Activated naive CD4-positive, alpha-beta T cell treated with anti-CD3 and anti-CD28 coated beads, Interleukin-2, amount 50 U/mL, for 72 hours (primary cell): ENCODE measurements around the gene HEPHL1. TPM values are rescaled to one million over a fixed set of nuclear protein-coding genes. Genes with fewer than 3 reads are reported as not detected.

Source experiments
- ATAC-seq, 2 donors: fragments of 150-1000 bp; cut with Tn5 transposase; 2 replicates each; pipeline ENCODE4 v1.10.0; 2021; ENCODE audit warnings: mild to moderate bottlenecking in 2 of 2, moderate library complexity in 2 of 2
- DNase-seq, 2 donors: peaks; one replicate each; pipeline ENCODE4 v3.0.0; 2021 to 2022; ENCODE audit warnings: low spot score in 2 of 2
- H3K27ac Mint-ChIP-seq, 2 donors: one replicate each; pipeline ENCODE4 v1.8.0; 2022; ENCODE audit warnings: mild to moderate bottlenecking in 2 of 2, mixed read lengths in 2 of 2
- H3K36me3 Mint-ChIP-seq, 2 donors: one replicate each; pipeline ENCODE4 v1.8.0; 2022; ENCODE audit warnings: mixed read lengths in 2 of 2
- H3K9me3 Mint-ChIP-seq, 2 donors: one replicate each; pipeline ENCODE4 v1.8.0; 2022; ENCODE audit warnings: mixed read lengths in 2 of 2
- total RNA-seq, 2 donors: library from RNA; stranded (reverse); gene quantifications; one replicate each; pipeline ENCODE4 v1.2.3, GENCODE V29; 2022

Gene HEPHL1
- total RNA-seq, 2 donors from 2014 or later: not detected

- no peaks in the 10 kb centered on the region for H3K36me3 Mint-ChIP-seq
- peaks cover 0 to 3% of the 10 kb centered on the region in 2 donors for H3K9me3 Mint-ChIP-seq
- ATAC-seq (no peak), DNase-seq (no peak)
- H3K27ac Mint-ChIP-seq: no peak overlapping the region
Observed at GRCh38 chr11:94048032-94048709, 27.0 kb downstream of the HEPHL1 start.

GRCh38 chr11:94049351-94049750 lies 28.2 kb downstream of the HEPHL1 start:
- DNase-seq (no peak), ATAC-seq (no peak)
- H3K9me3 Mint-ChIP-seq: peaks cover 0 to 3% of the 10 kb centered on the region in 2 donors
- no peak overlapping the region for H3K27ac Mint-ChIP-seq
- no peaks in the 10 kb centered on the region for H3K36me3 Mint-ChIP-seq

GRCh38 chr11:94058630-94059029 lies 37.5 kb downstream of the HEPHL1 start:
- ATAC-seq: no peak
- no peak overlapping the region for H3K27ac Mint-ChIP-seq

GRCh38 chr11:94059065-94059464 lies 37.9 kb downstream of the HEPHL1 start:
- Mint-ChIP-seq H3K9me3 (no peaks in the 10 kb centered on the region), H3K36me3 (no peaks in the 10 kb centered on the region), H3K27ac (no peak overlapping the region)
- no peak for DNase-seq
- no peak for ATAC-seq

More at GRCh38 chr11:94058630-94059029, 37.5 kb downstream of the HEPHL1 start:
- H3K36me3 Mint-ChIP-seq: no peaks in the 10 kb centered on the region
- DNase-seq: no peak
- no peaks in the 10 kb centered on the region for H3K9me3 Mint-ChIP-seq

GRCh38 chr11:94060401-94060800 lies 39.2 kb downstream of the HEPHL1 start:
- Mint-ChIP-seq H3K36me3 (no peaks in the 10 kb centered on the region), H3K9me3 (no peaks in the 10 kb centered on the region), H3K27ac (no peak overlapping the region)
- DNase-seq (no peak), ATAC-seq (no peak)

DNA sequence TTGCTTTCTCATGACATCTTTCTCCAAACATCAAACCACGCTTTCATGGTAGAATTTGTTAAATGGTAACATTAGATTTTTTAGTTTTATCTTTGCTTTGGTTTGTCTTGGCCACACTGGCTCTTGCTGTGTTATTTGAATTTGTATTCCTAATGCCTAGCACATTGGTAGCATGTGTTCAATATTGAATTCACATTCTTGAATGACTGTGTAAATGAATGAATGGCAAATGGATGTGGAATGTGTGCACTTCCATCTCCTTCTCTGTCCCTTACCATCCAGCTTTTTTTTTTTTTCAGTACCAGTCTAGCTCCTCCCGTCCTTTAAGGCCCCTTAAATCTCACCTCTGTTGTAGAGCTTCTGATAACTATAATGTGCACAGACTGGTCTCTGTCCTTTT lies 41.2 kb downstream of the HEPHL1 start:
- Mint-ChIP-seq H3K27ac (no peak overlapping the region), H3K36me3 (no peaks in the 10 kb centered on the region), H3K9me3 (no peaks in the 10 kb centered on the region)
- ATAC-seq (no peak), DNase-seq (no peak)

GRCh38 chr11:94066901-94067429 lies 45.8 kb downstream of the HEPHL1 start:
- Mint-ChIP-seq H3K36me3 (no peaks in the 10 kb centered on the region), H3K27ac (no peak overlapping the region), H3K9me3 (no peaks in the 10 kb centered on the region)
- ATAC-seq: no peak
- DNase-seq: no peak

- ATAC-seq: no peak
- Mint-ChIP-seq H3K9me3 (no peaks in the 10 kb centered on the region), H3K36me3 (no peaks in the 10 kb centered on the region), H3K27ac (no peak overlapping the region)
- DNase-seq: no peak
Observed at GRCh38 chr11:94068764-94069163, 47.6 kb downstream of the HEPHL1 start.

GRCh38 chr11:94077552-94078293 lies 56.6 kb downstream of the HEPHL1 start:
- H3K36me3 Mint-ChIP-seq: no peaks in the 10 kb centered on the region
- H3K9me3 Mint-ChIP-seq: no peaks in the 10 kb centered on the region
- DNase-seq (no peak), ATAC-seq (no peak)
- no peak overlapping the region for H3K27ac Mint-ChIP-seq

DNA sequence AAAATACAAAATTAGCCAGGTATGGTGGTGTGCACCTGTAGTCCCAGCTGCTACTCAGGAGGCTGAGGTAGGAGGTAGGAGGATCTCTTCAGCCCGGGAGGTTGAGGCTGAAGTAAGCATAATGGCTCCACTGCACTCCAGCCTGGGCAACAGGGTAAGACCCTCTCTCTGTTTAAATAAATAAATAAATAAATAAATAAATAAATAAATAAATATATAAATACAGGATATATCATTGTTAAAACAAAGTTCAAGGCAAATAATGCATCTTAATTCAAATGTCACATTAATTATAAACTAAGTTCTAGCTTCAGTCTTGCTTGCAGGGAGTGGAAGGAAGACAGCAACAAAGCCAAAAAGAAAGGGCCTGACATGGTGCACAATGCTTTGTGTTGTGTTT lies 63.0 kb downstream of the HEPHL1 start:
- ATAC-seq (no peak), DNase-seq (no peak)
- Mint-ChIP-seq H3K27ac (no peak overlapping the region), H3K36me3 (no peaks in the 10 kb centered on the region), H3K9me3 (no peaks in the 10 kb centered on the region)

DNA sequence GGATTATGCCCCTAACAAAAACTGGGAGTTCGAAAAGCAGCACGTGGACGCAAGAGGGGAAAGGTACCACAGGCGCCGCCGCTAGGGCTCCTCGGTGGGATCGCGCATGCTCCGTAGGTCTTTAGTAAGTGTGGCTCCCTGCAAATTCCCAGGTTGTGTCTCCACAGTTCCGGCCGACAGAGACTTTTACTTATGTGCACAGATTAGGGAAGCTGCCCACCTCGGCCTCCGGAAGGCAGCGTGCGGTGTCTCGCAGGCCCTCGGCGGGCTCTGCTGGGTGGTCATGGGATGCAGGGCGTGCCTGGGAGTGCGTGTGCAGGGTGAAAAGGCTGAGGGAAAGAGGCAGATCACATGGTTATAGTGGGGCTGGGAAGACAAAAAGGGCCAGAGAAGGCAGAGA lies 67.8 kb downstream of the HEPHL1 start:
- Mint-ChIP-seq H3K36me3 (no peaks in the 10 kb centered on the region), H3K9me3 (peaks cover 4 to 5% of the 10 kb centered on the region in 2 donors), H3K27ac (no peak overlapping the region)
- DNase-seq (no peak), ATAC-seq (no peak)

DNA sequence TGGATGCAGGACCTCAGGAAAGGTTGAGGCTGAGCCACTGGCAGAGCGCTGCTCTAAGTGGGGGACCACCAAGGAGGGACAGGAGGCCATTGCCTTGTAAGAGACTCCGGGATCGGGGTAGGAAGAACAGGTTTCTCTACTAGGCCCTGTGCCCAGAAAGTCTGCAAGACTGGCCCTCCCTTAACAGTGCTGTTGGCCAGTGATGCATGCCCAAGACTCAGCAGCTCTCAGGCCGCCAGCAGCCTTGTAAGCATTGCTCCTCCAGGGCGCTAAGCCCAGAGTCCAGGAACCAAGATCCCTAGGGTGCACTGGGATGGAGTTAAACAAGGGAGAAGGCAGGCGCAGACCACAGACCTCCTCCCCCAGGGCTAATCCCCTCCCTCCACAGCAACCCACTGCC lies 68.2 kb downstream of the HEPHL1 start:
- DNase-seq: no peak
- no peak for ATAC-seq
- no peaks in the 10 kb centered on the region for H3K36me3 Mint-ChIP-seq
- no peak overlapping the region for H3K27ac Mint-ChIP-seq
- peaks cover 4 to 5% of the 10 kb centered on the region in 2 donors for H3K9me3 Mint-ChIP-seq

DNA sequence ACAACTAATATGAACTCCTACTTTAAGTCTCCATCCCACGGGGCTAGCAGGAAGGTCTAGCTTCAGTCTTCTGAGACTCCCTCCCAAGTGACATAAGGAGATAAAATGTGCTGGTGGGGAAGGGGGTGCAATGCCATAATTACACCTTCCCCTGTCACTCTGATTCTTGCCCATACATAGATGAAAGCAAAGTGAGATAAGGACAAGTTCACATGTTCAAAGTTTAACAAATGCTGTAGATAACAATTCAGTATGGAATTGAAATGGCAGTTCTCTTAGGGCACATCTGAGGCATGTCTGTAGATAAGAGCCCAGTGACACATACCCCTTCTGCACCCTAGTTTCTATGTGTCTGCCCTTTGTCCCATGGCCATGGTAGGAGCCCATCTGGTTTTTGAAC lies 69.2 kb downstream of the HEPHL1 start:
- no peaks in the 10 kb centered on the region for H3K36me3 Mint-ChIP-seq
- ATAC-seq: no peak
- DNase-seq: no peak
- no peak overlapping the region for H3K27ac Mint-ChIP-seq
- H3K9me3 Mint-ChIP-seq: peaks cover 4 to 5% of the 10 kb centered on the region in 2 donors

- DNase-seq (no peak), ATAC-seq (no peak)
- H3K36me3 Mint-ChIP-seq: no peaks in the 10 kb centered on the region
- H3K27ac Mint-ChIP-seq: no peak overlapping the region
- peaks cover 4 to 5% of the 10 kb centered on the region in 2 donors for H3K9me3 Mint-ChIP-seq
Observed at GRCh38 chr11:94091091-94091490, 69.9 kb downstream of the HEPHL1 start.

DNA sequence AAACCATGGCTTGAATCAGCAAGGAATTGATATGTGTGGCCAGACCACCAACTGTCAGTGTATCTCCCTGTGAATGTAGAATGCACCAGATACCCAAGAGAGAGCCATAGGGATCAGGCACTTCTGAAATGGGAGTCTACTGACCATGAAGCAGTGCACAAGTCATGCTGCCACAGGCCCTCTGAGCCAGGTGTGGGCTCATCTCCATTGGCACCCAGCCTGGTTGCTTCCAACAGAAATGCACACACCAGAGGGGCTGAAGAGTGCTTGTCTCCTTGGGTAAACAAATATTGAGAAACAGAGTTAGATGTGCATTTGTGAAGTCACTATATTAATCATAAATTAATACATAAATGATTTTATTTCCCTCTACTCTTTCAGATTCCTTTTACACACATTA lies 79.1 kb downstream of the HEPHL1 start:
- DNase-seq: no peak
- no peak for ATAC-seq
- no peak overlapping the region for H3K27ac Mint-ChIP-seq
- peaks cover 0 to 4% of the 10 kb centered on the region in 2 donors for H3K36me3 Mint-ChIP-seq
- H3K9me3 Mint-ChIP-seq: peaks cover 7 to 10% of the 10 kb centered on the region in 2 donors

GRCh38 chr11:94103471-94103870 lies 82.3 kb downstream of the HEPHL1 start:
- no peaks in the 10 kb centered on the region for H3K36me3 Mint-ChIP-seq
- H3K9me3 Mint-ChIP-seq: peaks cover 3 to 4% of the 10 kb centered on the region in 2 donors
- ATAC-seq: no peak
- no peak overlapping the region for H3K27ac Mint-ChIP-seq
- DNase-seq: no peak

GRCh38 chr11:94104734-94105133 lies 83.6 kb downstream of the HEPHL1 start:
- H3K27ac Mint-ChIP-seq: no peak overlapping the region
- DNase-seq (no peak), ATAC-seq (no peak)
- H3K36me3 Mint-ChIP-seq: no peaks in the 10 kb centered on the region
- H3K9me3 Mint-ChIP-seq: no peaks in the 10 kb centered on the region

DNA sequence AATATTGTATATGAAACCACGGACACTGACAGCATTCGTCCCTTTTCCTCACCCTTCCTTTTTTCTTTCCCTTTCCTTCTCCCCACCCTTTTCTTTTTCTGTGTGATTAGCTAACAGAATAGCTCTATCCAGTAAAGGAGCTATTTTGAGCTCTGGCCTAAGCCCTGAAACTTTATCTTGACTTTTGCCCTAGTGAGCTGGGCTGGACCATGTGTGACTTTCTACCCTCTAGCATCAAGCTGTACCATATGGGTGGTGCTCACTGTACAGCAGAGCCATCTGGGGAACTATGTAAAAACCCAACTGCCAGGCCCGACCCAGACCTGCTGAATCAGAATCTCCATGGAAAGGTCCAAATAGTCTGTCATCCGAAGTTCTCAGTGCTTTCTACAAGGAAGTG lies 85.6 kb downstream of the HEPHL1 start:
- no peaks in the 10 kb centered on the region for H3K36me3 Mint-ChIP-seq
- H3K9me3 Mint-ChIP-seq: no peaks in the 10 kb centered on the region
- ATAC-seq (no peak), DNase-seq (no peak)
- H3K27ac Mint-ChIP-seq: no peak overlapping the region
